HepG2 (cell line): ENCODE results near the gene HAT1. TPM values are rescaled to one million over a fixed set of nuclear protein-coding genes. Genes with fewer than 3 reads are reported as not detected.
A peak's percentile ranks its signal among the peaks of the same experiment; 100 is the strongest.

ENCODE experiments used
- ESRRA ChIP-seq: sonication (generic); formaldehyde crosslinking; IDR thresholded peaks from 2 replicates; pipeline ENCODE4 v1.5.1; 2020; ENCODE audit warnings: mild to moderate bottlenecking, low read depth, missing genetic modification reagents
- GMEB1 ChIP-seq: sonication (generic); formaldehyde crosslinking; IDR thresholded peaks from 2 replicates; pipeline ENCODE4 v1.5.1; 2020; ENCODE audit warnings: missing genetic modification reagents, mild to moderate bottlenecking, borderline replicate concordance
- SNAPC4 ChIP-seq: sonication (generic); formaldehyde crosslinking; IDR thresholded peaks from 2 replicates; pipeline ENCODE4 v1.4.0; 2020; ENCODE audit warnings: mild to moderate bottlenecking, missing genetic modification reagents
- ZBTB21 ChIP-seq: sonication (generic); formaldehyde crosslinking; IDR thresholded peaks from 2 replicates; pipeline ENCODE4 v1.4.0; 2020; ENCODE audit warnings: missing genetic modification reagents
- ZBTB42 ChIP-seq: sonication (generic); formaldehyde crosslinking; IDR thresholded peaks from 2 replicates; pipeline ENCODE4 v1.5.0; 2020; ENCODE audit warnings: mild to moderate bottlenecking, missing genetic modification reagents
- ZFP1 ChIP-seq: IDR thresholded peaks from 2 replicates; pipeline ENCODE4 v1.6.1; 2016
- ZHX2 ChIP-seq, 2 experiments: sonication (generic) in 1 of 2; formaldehyde crosslinking in 1 of 2; IDR thresholded peaks; 2 replicates each; pipeline versions ENCODE4 v1.6.1 to v1.9.0; 2014 to 2022; ENCODE audit warnings: antibody characterized with exemption in 1 of 2, borderline replicate concordance in 1 of 2, inconsistent platforms in 1 of 2, low read depth in 1 of 2, missing genetic modification reagents in 1 of 2
- ZNF180 ChIP-seq: sonication (generic); formaldehyde crosslinking; IDR thresholded peaks from 2 replicates; pipeline ENCODE4 v1.4.0; 2020; ENCODE audit warnings: low read depth, missing genetic modification reagents, borderline replicate concordance
- ZNF274 ChIP-seq: sonication (generic); formaldehyde crosslinking; IDR thresholded peaks from 2 replicates; pipeline ENCODE4 v1.5.1; 2020; ENCODE audit warnings: mild to moderate bottlenecking, missing genetic modification reagents
- ZNF441 ChIP-seq: sonication (generic); formaldehyde crosslinking; IDR thresholded peaks from 2 replicates; pipeline ENCODE4 v1.7.0; 2021; ENCODE audit warnings: missing genetic modification reagents, borderline replicate concordance
- ZNF512B ChIP-seq: sonication (generic); formaldehyde crosslinking; IDR thresholded peaks from 2 replicates; pipeline ENCODE4 v1.5.1; 2020; ENCODE audit warnings: missing genetic modification reagents, mild to moderate bottlenecking, borderline replicate concordance
- polyA plus RNA-seq, 8 experiments: library from polyadenylated mRNA; depleted of rRNA in 3 of 8; stranded (reverse) in 7 of 8; unstranded in 1 of 8; fragments of >200 nt; fragmentation: Illumina TruSeq in 4 of 8; extraction: Trizol in 4 of 8; gene quantifications; 2 replicates each; pipeline versions ENCODE4 v1.2.1 to v1.2.3, GENCODE V29; 2011 to 2016; ENCODE audit warnings: low read depth in 4 of 8, missing spikeins in 1 of 8, mixed read lengths in 1 of 8; ENCODE audit not compliant: insufficient read depth in 1 of 8
- total RNA-seq, 5 experiments: library from RNA; depleted of rRNA; stranded (reverse); fragments of >200 nt; fragmentation: Illumina TruSeq; extraction: Trizol; gene quantifications; 2 replicates each; pipeline ENCODE4 v1.2.3, GENCODE V29; 2016; ENCODE audit warnings: low read depth in 1 of 5
- TF ChIP-seq, protein P1 (sequence below): sonication (generic); formaldehyde crosslinking; IDR thresholded peaks from 2 replicates; pipeline ENCODE4 v1.5.0; 2020; ENCODE audit warnings: missing genetic modification reagents

HAT1 gene
- total and polyA plus RNA-seq, 2 of the 13 experiments (the other 11 are each of a cell fraction or from before 2014, with no cell fraction given): 45.4 to 119 TPM

- TF ChIP-seq ZBTB42 (CRISPR knock-in tag) (no peak), ZNF441 (CRISPR knock-in tag) (no peak), SNAPC4 (0 out of 2 replicates have a peak, but pooled peaks have one; percentile 36), ZNF180 (CRISPR knock-in tag) (no peak), ZNF274 (CRISPR knock-in tag) (no peak), ZBTB21 (CRISPR knock-in tag) (no peak), GMEB1 (CRISPR knock-in tag) (no peak), ZNF512B (CRISPR knock-in tag) (0 out of 2 replicates have a peak, but pooled peaks have one; percentile 43), ESRRA (CRISPR knock-in tag) (no peak), ZHX2 (IDR thresholded peaks at IDR 0.05; ENCODE audit: low read depth) (no peak), ZHX2 (CRISPR knock-in tag; IDR thresholded peaks at IDR 0.05; ENCODE audit: borderline replicate concordance) (no peak), ZFP1 (CRISPR knock-in tag) (no peak; the same call in 1 of the 2 replicates)
- TF ChIP-seq, protein P1, sequence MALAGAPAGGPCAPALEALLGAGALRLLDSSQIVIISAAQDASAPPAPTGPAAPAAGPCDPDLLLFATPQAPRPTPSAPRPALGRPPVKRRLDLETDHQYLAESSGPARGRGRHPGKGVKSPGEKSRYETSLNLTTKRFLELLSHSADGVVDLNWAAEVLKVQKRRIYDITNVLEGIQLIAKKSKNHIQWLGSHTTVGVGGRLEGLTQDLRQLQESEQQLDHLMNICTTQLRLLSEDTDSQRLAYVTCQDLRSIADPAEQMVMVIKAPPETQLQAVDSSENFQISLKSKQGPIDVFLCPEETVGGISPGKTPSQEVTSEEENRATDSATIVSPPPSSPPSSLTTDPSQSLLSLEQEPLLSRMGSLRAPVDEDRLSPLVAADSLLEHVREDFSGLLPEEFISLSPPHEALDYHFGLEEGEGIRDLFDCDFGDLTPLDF (CRISPR knock-in tag): no peak
These were observed 361 bp upstream of the HAT1 start (continued) for GRCh38 chr2:171921970-171922229.
